Measurements from ENCODE around the gene HYDIN.
"Not testable (repeated sequence)": the region's sequence is repeated elsewhere in the genome, so short reads cannot be mapped to it uniquely, and the experiment has no call there.

DNA sequence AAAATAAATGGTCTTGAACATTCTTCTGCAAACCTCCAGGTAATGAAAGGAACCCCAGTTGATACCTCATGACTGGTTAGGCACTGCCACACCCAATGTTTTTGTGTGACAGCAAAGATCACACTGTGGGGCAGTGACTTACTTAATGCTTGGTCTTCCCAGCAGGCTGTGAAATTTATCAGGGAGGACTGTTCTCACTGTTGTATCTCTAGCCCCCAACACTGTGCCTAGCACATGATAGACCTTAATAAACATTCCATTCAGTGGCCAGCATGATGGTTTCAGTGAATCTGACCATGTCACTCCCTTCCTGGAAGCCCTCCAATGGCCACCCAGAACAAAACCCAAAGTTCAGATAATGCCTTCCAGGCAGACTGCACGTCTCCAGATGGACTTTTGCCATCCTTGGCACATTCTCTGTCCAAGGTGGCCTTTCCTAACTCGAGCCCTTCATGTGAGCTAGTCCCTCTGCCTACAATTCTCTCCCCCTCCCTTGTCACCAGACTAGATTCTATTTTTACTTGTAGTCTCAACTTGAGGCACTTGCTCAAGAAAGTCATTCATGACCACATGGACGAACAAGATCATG is 206.6 kb downstream of the HYDIN start:
- TF ChIP-seq, protein P1, sequence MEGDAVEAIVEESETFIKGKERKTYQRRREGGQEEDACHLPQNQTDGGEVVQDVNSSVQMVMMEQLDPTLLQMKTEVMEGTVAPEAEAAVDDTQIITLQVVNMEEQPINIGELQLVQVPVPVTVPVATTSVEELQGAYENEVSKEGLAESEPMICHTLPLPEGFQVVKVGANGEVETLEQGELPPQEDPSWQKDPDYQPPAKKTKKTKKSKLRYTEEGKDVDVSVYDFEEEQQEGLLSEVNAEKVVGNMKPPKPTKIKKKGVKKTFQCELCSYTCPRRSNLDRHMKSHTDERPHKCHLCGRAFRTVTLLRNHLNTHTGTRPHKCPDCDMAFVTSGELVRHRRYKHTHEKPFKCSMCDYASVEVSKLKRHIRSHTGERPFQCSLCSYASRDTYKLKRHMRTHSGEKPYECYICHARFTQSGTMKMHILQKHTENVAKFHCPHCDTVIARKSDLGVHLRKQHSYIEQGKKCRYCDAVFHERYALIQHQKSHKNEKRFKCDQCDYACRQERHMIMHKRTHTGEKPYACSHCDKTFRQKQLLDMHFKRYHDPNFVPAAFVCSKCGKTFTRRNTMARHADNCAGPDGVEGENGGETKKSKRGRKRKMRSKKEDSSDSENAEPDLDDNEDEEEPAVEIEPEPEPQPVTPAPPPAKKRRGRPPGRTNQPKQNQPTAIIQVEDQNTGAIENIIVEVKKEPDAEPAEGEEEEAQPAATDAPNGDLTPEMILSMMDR (IDR thresholded peaks at IDR 0.05) = not testable (repeated sequence)
- not testable (repeated sequence) for TF ChIP-seq POLR2A (IDR thresholded peaks at IDR 0.05)

All from heart left ventricle (tissue), 13 donors.